Esophagus squamous epithelium (tissue), 5 donors: ENCODE data around the gene VAPA. TPM values are rescaled to one million over a fixed set of nuclear protein-coding genes. Genes with fewer than 3 reads are reported as not detected.

Experiments used
- DNase-seq: peaks from one replicate; lab custom pipeline; 2025; lab: John Stamatoyannopoulos, UW
- H3K27ac ChIP-seq, 4 donors: fragments of 200-600 bp; sonication (generic); one replicate each; pipeline ENCODE4 v1.5.1; 2016 to 2019; ENCODE audit warnings: mild to moderate bottlenecking in 1 of 4
- H3K27me3 ChIP-seq, 4 donors: fragments of 200-600 bp; sonication (generic); 1 replicate in 3 of 4; 2 replicates in 1 of 4; pipeline versions ENCODE4 v1.5.1 to v1.6.0; 2017 to 2021; ENCODE audit warnings: antibody characterized with exemption in 1 of 4
- H3K36me3 ChIP-seq, 3 donors: fragments of 200-600 bp; sonication (generic); one replicate each; pipeline ENCODE4 v1.5.1; 2016 to 2019
- H3K4me1 ChIP-seq, 3 donors: fragments of 200-600 bp; sonication (generic); one replicate each; pipeline ENCODE4 v1.5.1; 2017 to 2019
- H3K4me3 ChIP-seq, 4 donors: fragments of 200-600 bp; sonication (generic); 1 replicate in 3 of 4; 2 replicates in 1 of 4; pipeline ENCODE4 v1.5.1; 2016 to 2019; ENCODE audit warnings: mild to moderate bottlenecking in 2 of 4, moderate library complexity in 1 of 4
- H3K9me3 ChIP-seq, 3 donors: fragments of 200-600 bp; sonication (generic); one replicate each; pipeline ENCODE4 v1.5.1; 2016 to 2019
- CTCF ChIP-seq, 6 experiments: fragments of 450-650 bp in 4 of 6; fragments of 200-600 bp in 2 of 6; sonication (generic) in 2 of 6; IDR thresholded peaks; one replicate each; pipeline ENCODE4 v1.5.1; 2016 to 2019; ENCODE audit warnings: antibody characterized with exemption in 6 of 6, mild to moderate bottlenecking in 4 of 6, moderate library complexity in 4 of 6
- POLR2A ChIP-seq, 4 donors: fragments of 450-650 bp; IDR thresholded peaks; one replicate each; pipeline ENCODE4 v1.6.1; 2017; ENCODE audit warnings: antibody characterized with exemption in 4 of 4, mild to moderate bottlenecking in 4 of 4, moderate library complexity in 3 of 4
- WGBS, 2 donors: methylation state at CpG; one replicate each; pipeline ENCODE4 v1.1.5; 2018; 5-methylcytosine and 5-hydroxymethylcytosine counted together
- intact Hi-C: fragments of 100-400 bp; cut with DNase I; formaldehyde crosslinking; loops from one replicate; pipeline ENCODE4 v1.15.0; 2022
- total RNA-seq, 4 donors: library from RNA; depleted of rRNA; stranded (reverse); fragments of >200 nt; gene quantifications; one replicate each; pipeline ENCODE4 v1.1.0, GENCODE V29; 2016
- donor health status: DM: yes; HTN: yes; CAD: no.

Gene VAPA
- total RNA-seq, 4 donors from 2014 or later = 252 to 287 (median 268) TPM

- H3K36me3 ChIP-seq = peaks cover 3 to 72% (median 12%) of the 10 kb centered on the region in 3 donors
- no peak overlapping the region for H3K4me3 ChIP-seq
- H3K27me3 ChIP-seq = no peaks in the 10 kb centered on the region
- peaks cover 0 to 45% (median 20%) of the 10 kb centered on the region in 3 donors for H3K4me1 ChIP-seq
- DNase-seq = no peak
- WGBS, 2 donors = 88% methylated on average over 3 of the region's 3 CpGs
- TF ChIP-seq CTCF (IDR thresholded peaks at IDR 0.05) (no peak), POLR2A (IDR thresholded peaks at IDR 0.05) (no peak)
- peak overlapping the region in 1 of 4 donors; percentile 27 for H3K27ac ChIP-seq
- no peaks in the 10 kb centered on the region for H3K9me3 ChIP-seq
- intact Hi-C loops = no loop called here
These were observed 20.5 kb downstream of the VAPA start for GRCh38 chr18:9934274-9934673.

GRCh38 chr18:9941103-9941502 lies 27.3 kb downstream of the VAPA start:
- intact Hi-C loops = loop anchor here (10.0 kb wide), 1 partner anchor 126 kb away; no protein-coding TSS in a partner anchor
- H3K27ac ChIP-seq = no peak overlapping the region
- H3K4me3 ChIP-seq = no peak overlapping the region
- DNase-seq = no peak
- H3K4me1 ChIP-seq = no peaks in the 10 kb centered on the region
- peaks cover 0 to 96% (median 15%) of the 10 kb centered on the region in 3 donors for H3K36me3 ChIP-seq
- TF ChIP-seq POLR2A (IDR thresholded peaks at IDR 0.05) (no peak), CTCF (IDR thresholded peaks at IDR 0.05) (no peak)
- H3K9me3 ChIP-seq = no peaks in the 10 kb centered on the region
- no peaks in the 10 kb centered on the region for H3K27me3 ChIP-seq

GRCh38 chr18:9941660-9942059 lies 27.8 kb downstream of the VAPA start:
- Histone ChIP-seq H3K36me3 (peaks cover 0 to 96% (median 10%) of the 10 kb centered on the region in 3 donors), H3K4me1 (no peaks in the 10 kb centered on the region), H3K27ac (no peak overlapping the region), H3K4me3 (no peak overlapping the region), H3K27me3 (no peaks in the 10 kb centered on the region), H3K9me3 (no peaks in the 10 kb centered on the region)
- 89 to 94% methylated on average over 1 of the region's 1 CpG for whole genome bisulfite sequencing, 2 donors
- intact Hi-C loops = loop anchor here (10.0 kb wide), 1 partner anchor 127 kb away; no protein-coding TSS in a partner anchor
- TF ChIP-seq CTCF (IDR thresholded peaks at IDR 0.05) = no peak
- TF ChIP-seq POLR2A (IDR thresholded peaks at IDR 0.05) = no peak
- no peak for DNase-seq

- Histone ChIP-seq H3K27ac (no peak overlapping the region), H3K27me3 (no peaks in the 10 kb centered on the region), H3K36me3 (peaks cover 5 to 96% (median 8%) of the 10 kb centered on the region in 3 donors), H3K9me3 (no peaks in the 10 kb centered on the region), H3K4me3 (no peak overlapping the region), H3K4me1 (no peaks in the 10 kb centered on the region)
- TF ChIP-seq CTCF (IDR thresholded peaks at IDR 0.05) (no peak), POLR2A (IDR thresholded peaks at IDR 0.05) (no peak)
- 73 to 85% methylated on average over 4 of the region's 4 CpGs for WGBS, 2 donors
- no peak for DNase-seq
- intact Hi-C loops = loop anchor here (10.0 kb wide), 1 partner anchor 129 kb away; no protein-coding TSS in a partner anchor
These were observed 29.5 kb downstream of the VAPA start for GRCh38 chr18:9943311-9943710.

GRCh38 chr18:9944805-9945204 lies 31.0 kb downstream of the VAPA start:
- H3K27me3 ChIP-seq = no peaks in the 10 kb centered on the region
- intact Hi-C loops = loop anchor here (10.0 kb wide), 1 partner anchor 130 kb away; no protein-coding TSS in a partner anchor

More at GRCh38 chr18:9944805-9945204, 31.0 kb downstream of the VAPA start:
- 92 to 100% methylated on average over 2 to 3 of the region's 3 CpGs for WGBS, 2 donors
- Histone ChIP-seq H3K9me3 (no peaks in the 10 kb centered on the region), H3K4me1 (peaks cover 0 to 1% (median 0%) of the 10 kb centered on the region in 3 donors), H3K36me3 (peaks cover 5 to 88% (median 5%) of the 10 kb centered on the region in 3 donors), H3K27ac (no peak overlapping the region), H3K4me3 (no peak overlapping the region)
- DNase-seq = no peak
- TF ChIP-seq CTCF (IDR thresholded peaks at IDR 0.05) (no peak), POLR2A (IDR thresholded peaks at IDR 0.05) (no peak)
